NCI-H748 treated with DMSO at 0.1 percent for 48 hours (cell line): ENCODE data around the gene SHISA7.
"Not testable (repeated sequence)": the region's sequence is repeated elsewhere in the genome, so short reads cannot be mapped to it uniquely, and the experiment has no call there.

Experiments used
- DNase-seq: peaks from one replicate; lab custom pipeline; 2025; lab: John Stamatoyannopoulos, UW

The SHISA7 gene

GRCh38 chr19:55419624-55420236, 23.4 kb downstream of the SHISA7 start:
- DNase-seq = no peak

- DNase-seq = no peak
Observed at GRCh38 chr19:55419103-55419502, 24.0 kb downstream of the SHISA7 start.

GRCh38 chr19:55418185-55418584, 24.9 kb downstream of the SHISA7 start:
- DNase-seq = peak; percentile 56

GRCh38 chr19:55410168-55410567, 32.9 kb downstream of the SHISA7 start:
- no peak for DNase-seq

GRCh38 chr19:55409179-55409578, 33.9 kb downstream of the SHISA7 start:
- DNase-seq = not testable (repeated sequence)

GRCh38 chr19:55408533-55408872, 34.6 kb downstream of the SHISA7 start:
- no peak for DNase-seq

GRCh38 chr19:55407800-55408532, 35.1 kb downstream of the SHISA7 start:
- peak; percentile 100 for DNase-seq

GRCh38 chr19:55407550-55407799, 35.6 kb downstream of the SHISA7 start, which contains the start of gene UBE2S:
Gene UBE2S (minus strand): TSS chr19:55407788. CDS start chr19:55407589, 199 bp downstream.
- not testable (repeated sequence) for DNase-seq

GRCh38 chr19:55406826-55407549, 36.1 kb downstream of the SHISA7 start:
- DNase-seq = no peak

- DNase-seq = no peak
Observed at GRCh38 chr19:55406091-55406825, 36.8 kb downstream of the SHISA7 start.

GRCh38 chr19:55405638-55406037, 37.5 kb downstream of the SHISA7 start:
- no peak for DNase-seq

GRCh38 chr19:55402509-55402908, 40.6 kb downstream of the SHISA7 start:
- no peak for DNase-seq

GRCh38 chr19:55401390-55401789, 41.7 kb downstream of the SHISA7 start:
- DNase-seq = not testable (repeated sequence)

GRCh38 chr19:55400281-55401087, 42.6 kb downstream of the SHISA7 start:
- no peak for DNase-seq

GRCh38 chr19:55398200-55398925, 44.7 kb downstream of the SHISA7 start:
- DNase-seq = no peak

GRCh38 chr19:55392820-55393761, 50.0 kb downstream of the SHISA7 start:
- DNase-seq = no peak

- DNase-seq = no peak
Observed at GRCh38 chr19:55391702-55392615, 51.1 kb downstream of the SHISA7 start.

GRCh38 chr19:55391191-55391670, 51.9 kb downstream of the SHISA7 start:
- no peak for DNase-seq

- DNase-seq = no peak
Observed at GRCh38 chr19:55390461-55390880, 52.6 kb downstream of the SHISA7 start.
